ENCODE measurements around the gene REEP3. TPM values are rescaled to one million over a fixed set of nuclear protein-coding genes. Genes with fewer than 3 reads are reported as not detected.

REEP3 gene
- total RNA-seq, 1 donor from 2014 or later, result 36.7 TPM

GRCh38 chr10:63530409-63530808 lies 9.2 kb downstream of the REEP3 start:
- no peak for DNase-seq (ENCODE audit: low read depth, low spot score)
- H3K27ac Mint-ChIP-seq (ENCODE audit: unreplicated experiment), result no peak overlapping the region
- no peaks in the 10 kb centered on the region for H3K4me1 Mint-ChIP-seq

GRCh38 chr10:63534723-63535122 lies 13.5 kb downstream of the REEP3 start:
- H3K27me3 Mint-ChIP-seq (ENCODE audit: low read depth), result no peaks in the 10 kb centered on the region
- H3K9me3 Mint-ChIP-seq, result no peaks in the 10 kb centered on the region
- TF ChIP-seq, protein P1, sequence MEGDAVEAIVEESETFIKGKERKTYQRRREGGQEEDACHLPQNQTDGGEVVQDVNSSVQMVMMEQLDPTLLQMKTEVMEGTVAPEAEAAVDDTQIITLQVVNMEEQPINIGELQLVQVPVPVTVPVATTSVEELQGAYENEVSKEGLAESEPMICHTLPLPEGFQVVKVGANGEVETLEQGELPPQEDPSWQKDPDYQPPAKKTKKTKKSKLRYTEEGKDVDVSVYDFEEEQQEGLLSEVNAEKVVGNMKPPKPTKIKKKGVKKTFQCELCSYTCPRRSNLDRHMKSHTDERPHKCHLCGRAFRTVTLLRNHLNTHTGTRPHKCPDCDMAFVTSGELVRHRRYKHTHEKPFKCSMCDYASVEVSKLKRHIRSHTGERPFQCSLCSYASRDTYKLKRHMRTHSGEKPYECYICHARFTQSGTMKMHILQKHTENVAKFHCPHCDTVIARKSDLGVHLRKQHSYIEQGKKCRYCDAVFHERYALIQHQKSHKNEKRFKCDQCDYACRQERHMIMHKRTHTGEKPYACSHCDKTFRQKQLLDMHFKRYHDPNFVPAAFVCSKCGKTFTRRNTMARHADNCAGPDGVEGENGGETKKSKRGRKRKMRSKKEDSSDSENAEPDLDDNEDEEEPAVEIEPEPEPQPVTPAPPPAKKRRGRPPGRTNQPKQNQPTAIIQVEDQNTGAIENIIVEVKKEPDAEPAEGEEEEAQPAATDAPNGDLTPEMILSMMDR (conservative IDR thresholded peaks at IDR 0.05), result no peak
- H3K36me3 Mint-ChIP-seq (ENCODE audit: low read depth), result no peaks in the 10 kb centered on the region
- no peak overlapping the region for H3K27ac Mint-ChIP-seq (ENCODE audit: unreplicated experiment)
- H3K4me3 Mint-ChIP-seq, result no peak overlapping the region
- no peak for DNase-seq (ENCODE audit: low read depth, low spot score)
- no peaks in the 10 kb centered on the region for H3K4me1 Mint-ChIP-seq

More at GRCh38 chr10:63530409-63530808, 9.2 kb downstream of the REEP3 start:
- Mint-ChIP-seq H3K27me3 (ENCODE audit: low read depth) (no peaks in the 10 kb centered on the region), H3K9me3 (no peaks in the 10 kb centered on the region), H3K4me3 (no peak overlapping the region), H3K36me3 (ENCODE audit: low read depth) (peaks cover 11% of the 10 kb centered on the region)
- TF ChIP-seq, protein P1 (conservative IDR thresholded peaks at IDR 0.05), result no peak

DNA sequence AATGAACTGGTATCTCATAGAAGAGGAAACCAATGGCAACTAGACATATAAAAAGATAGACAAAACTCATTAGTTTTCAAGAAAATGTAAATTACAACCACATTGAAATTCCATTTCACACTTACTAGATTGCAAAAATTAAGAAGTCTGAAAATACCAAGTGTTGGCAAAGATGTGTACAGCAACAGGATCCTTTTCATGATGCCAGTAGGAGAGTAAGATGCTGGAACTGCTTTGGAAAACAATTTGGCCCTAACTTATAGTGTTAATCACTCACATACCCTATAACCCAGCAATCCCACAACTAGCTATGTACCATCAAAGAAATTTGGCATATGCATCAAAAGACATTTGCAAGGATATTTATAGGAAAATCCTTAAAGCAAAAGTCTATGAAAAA lies 15.5 kb downstream of the REEP3 start:
- Mint-ChIP-seq H3K27ac (ENCODE audit: unreplicated experiment) (no peak overlapping the region), H3K4me1 (no peaks in the 10 kb centered on the region), H3K4me3 (no peak overlapping the region), H3K27me3 (ENCODE audit: low read depth) (no peaks in the 10 kb centered on the region), H3K36me3 (ENCODE audit: low read depth) (no peaks in the 10 kb centered on the region), H3K9me3 (no peaks in the 10 kb centered on the region)
- no peak for DNase-seq (ENCODE audit: low read depth, low spot score)
- TF ChIP-seq, protein P1 (conservative IDR thresholded peaks at IDR 0.05), result no peak

- no peaks in the 10 kb centered on the region for H3K9me3 Mint-ChIP-seq
- DNase-seq (ENCODE audit: low read depth, low spot score), result no peak
- TF ChIP-seq, protein P1 (conservative IDR thresholded peaks at IDR 0.05), result no peak
- H3K27me3 Mint-ChIP-seq (ENCODE audit: low read depth), result no peaks in the 10 kb centered on the region
- no peaks in the 10 kb centered on the region for H3K36me3 Mint-ChIP-seq (ENCODE audit: low read depth)
- no peaks in the 10 kb centered on the region for H3K4me1 Mint-ChIP-seq
- no peak overlapping the region for H3K4me3 Mint-ChIP-seq
- H3K27ac Mint-ChIP-seq (ENCODE audit: unreplicated experiment), result no peak overlapping the region
Measured at GRCh38 chr10:63537536-63537935, 16.3 kb downstream of the REEP3 start.

DNA sequence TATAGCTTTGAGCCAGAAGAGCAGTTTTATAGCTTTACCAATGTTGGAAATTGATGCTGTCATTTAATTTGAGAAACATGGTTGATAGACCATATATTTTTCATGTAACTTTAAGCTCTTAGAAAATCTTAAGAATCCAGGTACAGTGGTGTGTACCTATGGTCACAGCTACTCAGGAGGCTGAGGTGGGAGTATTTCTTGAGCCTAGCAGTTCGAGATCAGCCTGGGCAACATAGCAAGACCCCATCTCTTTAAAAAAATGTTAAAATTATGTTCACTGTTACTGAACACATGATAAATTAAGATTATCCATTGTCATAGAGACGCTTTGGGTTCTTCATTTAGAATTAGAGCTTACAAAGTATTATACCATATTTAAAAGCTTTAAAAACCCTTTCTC lies 18.2 kb downstream of the REEP3 start:
- TF ChIP-seq, protein P1 (conservative IDR thresholded peaks at IDR 0.05), result no peak
- Mint-ChIP-seq H3K4me3 (no peak overlapping the region), H3K4me1 (peaks cover 5% of the 10 kb centered on the region), H3K9me3 (no peaks in the 10 kb centered on the region), H3K36me3 (ENCODE audit: low read depth) (no peaks in the 10 kb centered on the region), H3K27ac (ENCODE audit: unreplicated experiment) (no peak overlapping the region), H3K27me3 (ENCODE audit: low read depth) (no peaks in the 10 kb centered on the region)
- DNase-seq (ENCODE audit: low read depth, low spot score), result no peak

GRCh38 chr10:63539994-63540393 lies 18.8 kb downstream of the REEP3 start:
- H3K4me1 Mint-ChIP-seq, result peaks cover 6% of the 10 kb centered on the region
- DNase-seq (ENCODE audit: low read depth, low spot score), result no peak
- H3K27ac Mint-ChIP-seq (ENCODE audit: unreplicated experiment), result no peak overlapping the region
- H3K9me3 Mint-ChIP-seq, result no peaks in the 10 kb centered on the region
- H3K4me3 Mint-ChIP-seq, result no peak overlapping the region
- H3K27me3 Mint-ChIP-seq (ENCODE audit: low read depth), result no peaks in the 10 kb centered on the region
- TF ChIP-seq, protein P1 (conservative IDR thresholded peaks at IDR 0.05), result no peak
- no peaks in the 10 kb centered on the region for H3K36me3 Mint-ChIP-seq (ENCODE audit: low read depth)

Measured in neural crest cell (in vitro differentiated cells).